HG03280 (cell line): ENCODE results near the gene HOXA4.

Experiments
- ATAC-seq: cut with Tn5 transposase; IDR thresholded peaks from one replicate; pipeline ENCODE4 v1.9.1; 2021; ENCODE audit warnings: mild to moderate bottlenecking, moderate library complexity; ENCODE audit not compliant: unreplicated experiment

HOXA4 gene

DNA sequence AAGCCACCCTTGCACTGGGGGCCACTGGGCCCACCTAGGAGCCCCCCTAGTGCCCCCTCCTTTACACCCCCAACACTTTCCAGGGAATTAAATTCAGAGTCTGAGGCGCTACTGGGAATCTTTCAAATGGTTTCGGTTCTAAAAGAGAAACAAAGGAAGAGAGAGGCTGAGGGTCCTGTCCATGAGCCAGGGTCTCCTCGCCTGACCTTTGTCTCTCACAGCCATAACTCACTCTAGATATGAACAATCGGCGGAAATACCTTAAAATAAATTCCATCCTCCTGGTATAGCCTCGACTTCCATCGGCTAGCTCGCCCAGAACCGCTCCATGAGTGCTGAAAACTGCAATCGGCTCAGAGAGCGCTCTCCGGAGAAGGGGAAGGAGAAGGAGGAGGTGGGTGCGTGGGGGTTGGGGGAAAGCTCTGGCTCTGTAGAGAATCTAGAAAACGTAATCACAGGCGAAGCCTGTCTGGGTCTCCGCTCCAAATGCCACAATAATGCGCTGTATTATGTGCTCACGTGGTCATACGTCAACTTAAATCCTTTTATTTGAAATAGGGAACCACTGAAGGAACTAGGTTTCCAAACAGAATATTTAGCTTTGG lies 12.6 kb downstream of the HOXA4 start:
- ATAC-seq: no peak

DNA sequence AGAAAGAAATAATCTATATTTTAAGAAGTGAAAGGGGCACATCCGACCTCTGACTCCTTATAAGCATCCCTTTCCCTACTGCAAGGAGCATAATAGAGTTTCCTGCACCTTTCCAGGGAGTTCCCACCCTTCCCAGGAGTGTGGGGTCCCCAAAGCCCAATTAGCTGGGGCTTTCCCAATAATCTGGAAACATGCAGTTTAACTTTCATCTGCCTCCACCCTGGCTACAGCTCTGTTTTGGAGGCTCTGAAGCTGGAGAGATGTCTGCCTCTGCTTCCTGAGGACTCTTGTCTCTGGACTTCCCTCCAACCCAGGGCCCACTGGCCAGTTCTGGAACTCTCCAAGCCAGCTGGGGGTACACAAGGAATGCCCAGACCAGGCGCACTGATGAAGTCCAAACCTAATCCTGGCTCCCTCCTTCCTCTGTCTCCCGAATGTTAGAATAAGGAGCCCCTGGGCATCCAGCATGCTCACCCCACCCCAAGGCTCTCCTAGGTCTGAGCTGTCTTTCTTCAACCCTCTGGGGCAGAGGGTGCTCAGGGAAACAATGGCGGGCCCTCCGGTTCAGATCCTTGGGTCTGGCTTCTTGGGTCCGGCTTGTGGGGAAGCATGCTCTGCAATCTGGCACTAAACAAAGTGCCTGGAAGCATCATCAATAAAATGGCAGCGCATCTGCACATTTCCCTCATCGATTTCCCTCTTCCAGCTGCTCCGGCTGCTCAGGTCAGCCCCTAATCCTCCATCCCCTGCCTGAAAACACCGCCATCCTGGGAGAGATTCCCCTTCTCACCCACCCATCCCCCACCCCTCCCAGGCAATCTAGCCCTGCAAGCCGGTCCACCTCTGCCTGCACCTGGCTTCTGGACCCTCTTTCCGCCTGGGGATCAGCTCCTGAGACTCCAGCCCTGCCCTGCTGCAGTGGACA lies 13.3 kb downstream of the HOXA4 start:
- no peak for ATAC-seq

DNA sequence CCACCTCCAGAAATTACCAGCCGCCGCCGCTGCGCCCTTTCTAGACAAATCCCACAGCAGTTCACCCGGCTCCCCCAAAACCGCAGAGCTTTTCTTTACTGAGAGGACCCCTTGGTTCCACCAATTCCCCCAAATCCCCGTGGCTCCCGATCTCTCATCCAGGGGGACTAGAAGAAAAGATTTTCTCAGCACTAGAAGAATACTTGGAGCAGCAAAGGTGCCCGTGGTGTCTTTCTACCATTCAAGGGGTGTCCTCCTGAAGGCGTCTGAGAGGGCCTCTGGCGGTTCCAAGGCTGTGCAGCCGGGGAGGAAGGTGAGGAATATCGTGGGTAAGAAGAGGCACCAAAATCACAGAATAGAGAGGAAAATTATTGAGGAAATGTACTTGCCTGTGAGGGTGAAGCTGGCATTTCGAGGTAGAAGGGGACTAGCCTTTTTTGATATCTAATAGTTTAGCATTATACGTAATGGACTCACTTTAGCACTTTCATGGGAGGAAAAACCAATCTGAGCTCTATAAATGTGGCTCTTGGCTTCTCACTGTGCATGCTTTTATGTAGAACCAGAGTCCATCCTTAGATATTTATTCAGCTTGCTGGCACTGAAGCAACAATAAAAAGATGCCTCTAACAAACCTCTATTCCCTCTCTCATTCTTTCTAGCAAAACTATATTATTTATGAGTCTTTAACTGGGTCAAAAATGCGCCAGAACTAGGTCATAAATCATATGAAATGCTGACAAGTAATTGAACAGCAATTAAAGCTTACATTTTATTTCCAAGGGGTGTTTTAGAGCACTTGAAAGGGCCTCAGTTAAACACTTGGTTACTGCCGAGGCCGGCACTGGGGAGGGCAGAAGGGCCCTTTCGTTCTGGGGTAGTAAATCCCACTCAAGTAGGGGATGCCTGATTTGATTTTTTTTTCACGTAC lies 14.3 kb downstream of the HOXA4 start:
- no peak for ATAC-seq

DNA sequence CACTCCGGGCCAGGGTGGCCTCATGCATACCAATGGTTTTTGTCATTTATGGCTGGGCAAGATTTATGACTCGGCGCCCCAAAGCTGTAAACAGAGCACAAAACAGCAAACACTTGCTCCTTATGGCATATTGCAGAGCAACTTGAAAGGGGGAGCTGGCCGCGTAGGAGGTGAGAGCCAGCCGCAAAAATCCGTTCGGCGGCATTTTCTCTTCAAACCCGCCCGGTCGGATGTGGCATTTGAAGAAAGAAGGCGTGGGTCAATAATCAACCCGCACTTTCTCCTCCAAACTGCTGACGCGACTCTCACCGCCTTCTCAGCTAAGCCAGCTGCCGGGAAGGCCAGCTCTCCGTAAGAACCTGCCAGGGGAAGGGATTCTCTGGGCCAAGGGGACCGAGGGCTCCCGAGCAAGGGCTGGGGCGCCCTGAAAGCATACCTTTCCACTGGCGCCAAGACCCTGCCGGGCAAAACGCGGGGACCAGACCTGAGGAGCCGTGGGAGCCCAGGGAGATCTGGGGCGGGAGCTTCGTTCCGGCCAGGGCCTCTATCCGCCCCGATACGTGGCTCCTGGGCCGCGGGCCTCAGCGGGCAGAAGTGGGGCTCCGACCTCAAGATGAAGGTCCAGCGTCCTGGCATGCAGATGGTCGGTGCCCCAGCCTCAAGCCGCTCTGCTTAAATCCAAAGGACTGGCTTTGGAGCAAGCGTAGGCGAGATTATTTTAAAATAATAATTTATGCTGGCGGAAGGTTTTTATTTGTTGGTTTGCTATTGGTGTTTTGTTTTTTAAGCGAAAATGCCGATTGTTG lies 15.1 kb downstream of the HOXA4 start:
- no peak for ATAC-seq

DNA sequence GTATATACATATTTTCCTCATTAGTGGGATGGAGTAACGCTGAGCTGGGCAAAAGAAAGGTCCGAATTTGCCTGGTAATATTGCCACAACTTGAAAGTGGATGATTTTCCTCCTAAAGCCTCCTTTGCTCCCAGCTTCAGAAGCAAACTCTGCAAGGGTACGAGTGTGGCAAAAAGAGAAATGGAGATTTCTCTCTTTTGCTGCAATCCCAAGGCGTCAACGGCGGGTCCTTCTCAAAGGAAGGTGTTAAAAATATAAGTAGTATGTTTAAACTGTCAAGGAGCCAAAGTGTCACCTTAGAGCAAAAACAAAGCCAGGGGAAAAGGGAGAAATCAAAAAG lies 15.7 kb downstream of the HOXA4 start:
- no peak for ATAC-seq

DNA sequence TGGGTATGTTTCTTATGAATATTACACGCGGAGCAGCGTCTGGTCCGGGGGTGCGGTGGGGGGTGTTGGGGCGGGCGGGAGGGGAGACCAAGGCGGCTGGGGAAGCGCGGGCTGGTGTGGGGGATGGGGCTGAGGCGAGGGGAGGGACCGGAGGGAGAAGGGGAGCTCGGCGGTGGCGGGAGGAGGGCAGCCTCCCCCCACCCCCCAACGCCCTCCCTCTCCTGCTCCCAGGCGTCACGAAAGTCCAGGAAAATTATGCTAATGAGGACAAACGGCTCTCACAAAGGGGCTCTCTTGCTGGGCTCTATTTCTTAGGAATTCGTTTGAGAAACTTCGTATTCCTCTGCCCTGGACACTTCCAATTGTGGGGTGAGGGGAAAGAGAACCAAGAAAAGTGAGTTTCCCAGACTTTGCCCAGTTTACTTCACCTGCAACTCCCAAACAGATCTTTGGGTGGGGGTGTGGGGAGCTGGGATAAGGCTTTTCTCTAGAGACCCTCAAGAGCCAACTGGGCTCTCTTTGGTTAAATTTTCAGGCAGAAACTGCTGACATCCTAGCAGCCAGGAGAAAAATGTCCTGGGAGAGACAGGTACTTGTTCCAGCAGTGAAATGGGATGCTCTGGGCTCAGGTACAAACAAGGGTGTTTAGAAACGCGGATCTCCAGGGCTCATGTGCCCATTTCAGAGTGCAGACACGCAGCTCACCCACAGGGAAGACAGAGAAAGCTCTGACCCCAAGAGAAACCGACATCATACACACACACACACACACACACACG lies 16.4 kb downstream of the HOXA4 start:
- no peak for ATAC-seq

DNA sequence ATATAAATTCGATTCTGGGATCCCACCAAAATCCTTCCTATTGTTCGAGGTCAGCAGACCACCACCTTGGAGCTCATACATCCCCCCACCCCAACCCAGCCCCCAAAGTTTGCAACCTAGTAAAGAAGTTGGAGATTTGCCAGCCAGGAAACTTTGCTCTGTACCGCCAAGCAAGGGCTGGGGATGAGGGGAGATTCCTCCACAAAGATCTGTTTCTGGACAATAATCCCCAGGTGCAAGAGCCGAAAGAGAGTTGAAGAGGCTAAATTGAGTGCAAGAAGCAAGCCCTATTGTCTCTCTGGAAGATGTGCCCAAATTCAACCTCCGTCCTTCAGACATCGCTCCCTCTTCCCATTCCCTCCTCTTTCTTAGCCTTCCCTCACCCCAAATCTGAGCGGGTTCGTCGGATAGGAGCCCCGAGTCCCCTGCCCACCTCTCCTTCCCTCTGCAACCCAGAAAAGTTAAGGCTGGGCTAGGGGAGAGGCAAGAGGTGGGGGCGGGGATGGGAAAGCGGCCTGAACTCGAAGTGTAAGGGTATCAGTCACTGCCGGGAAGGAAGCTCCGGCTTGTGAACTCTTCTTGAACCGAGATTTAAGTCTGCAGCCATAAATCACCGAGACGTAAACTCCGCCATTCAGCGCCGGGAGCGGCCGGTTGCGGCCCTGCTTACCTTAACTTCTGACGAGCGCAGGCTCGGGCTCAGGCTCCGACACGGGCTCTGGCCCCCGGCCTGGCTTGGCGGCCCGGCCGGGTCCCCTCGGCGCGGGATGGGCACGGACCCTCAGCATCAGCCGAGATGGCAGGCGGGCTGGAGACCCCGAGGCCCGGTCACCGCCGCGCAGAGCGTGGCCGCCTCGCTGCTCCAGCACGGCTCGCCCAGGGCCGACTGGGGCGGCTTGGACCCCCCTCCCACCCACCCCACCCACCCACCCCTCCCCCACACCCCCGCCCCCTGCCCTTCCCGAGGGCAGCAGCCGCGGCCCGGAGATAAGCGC lies 17.3 kb downstream of the HOXA4 start:
- no peak for ATAC-seq

DNA sequence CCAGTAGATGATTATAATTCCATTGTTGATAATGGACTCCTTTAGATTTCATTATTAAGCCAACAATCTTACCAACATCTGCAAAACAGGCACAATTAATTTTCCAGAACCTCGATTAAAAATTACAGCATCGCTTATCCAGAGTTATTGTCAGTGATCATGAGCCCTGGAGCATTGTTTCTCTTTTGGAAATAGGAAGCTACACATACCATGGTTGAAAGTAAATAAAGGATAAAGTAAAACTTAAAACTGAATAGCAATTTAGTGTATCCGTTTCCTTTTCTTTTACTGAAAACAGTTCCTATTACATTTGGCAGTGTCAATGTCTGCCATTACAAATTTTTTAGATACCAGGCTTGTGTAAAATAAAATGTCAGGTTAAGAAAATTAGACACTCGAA lies 18.2 kb downstream of the HOXA4 start:
- no peak for ATAC-seq

DNA sequence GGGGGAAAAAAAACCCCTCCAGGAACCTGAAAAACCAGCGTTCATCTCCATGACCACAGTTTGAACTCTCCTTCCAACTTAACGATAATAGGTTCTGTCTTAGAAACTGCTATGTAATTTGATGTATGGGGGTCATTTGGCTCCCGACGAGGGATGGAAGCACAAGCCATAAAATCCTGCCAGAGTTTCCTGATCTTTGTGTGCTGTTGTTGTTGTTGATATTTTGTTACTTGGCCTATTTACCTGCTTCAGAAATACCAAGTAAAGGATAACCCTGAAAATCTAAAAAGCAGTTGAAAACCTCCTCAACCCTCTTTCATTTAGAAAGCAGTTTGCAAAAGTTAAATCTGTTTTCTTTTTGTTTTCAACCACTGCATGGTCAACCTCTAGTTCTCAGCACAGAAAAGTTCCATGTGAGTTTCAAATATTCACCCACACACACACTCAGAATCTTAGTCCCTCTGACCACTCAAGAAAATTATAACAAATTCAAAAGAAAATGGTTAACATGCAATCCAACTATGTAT lies 18.7 kb downstream of the HOXA4 start:
- ATAC-seq: no peak

DNA sequence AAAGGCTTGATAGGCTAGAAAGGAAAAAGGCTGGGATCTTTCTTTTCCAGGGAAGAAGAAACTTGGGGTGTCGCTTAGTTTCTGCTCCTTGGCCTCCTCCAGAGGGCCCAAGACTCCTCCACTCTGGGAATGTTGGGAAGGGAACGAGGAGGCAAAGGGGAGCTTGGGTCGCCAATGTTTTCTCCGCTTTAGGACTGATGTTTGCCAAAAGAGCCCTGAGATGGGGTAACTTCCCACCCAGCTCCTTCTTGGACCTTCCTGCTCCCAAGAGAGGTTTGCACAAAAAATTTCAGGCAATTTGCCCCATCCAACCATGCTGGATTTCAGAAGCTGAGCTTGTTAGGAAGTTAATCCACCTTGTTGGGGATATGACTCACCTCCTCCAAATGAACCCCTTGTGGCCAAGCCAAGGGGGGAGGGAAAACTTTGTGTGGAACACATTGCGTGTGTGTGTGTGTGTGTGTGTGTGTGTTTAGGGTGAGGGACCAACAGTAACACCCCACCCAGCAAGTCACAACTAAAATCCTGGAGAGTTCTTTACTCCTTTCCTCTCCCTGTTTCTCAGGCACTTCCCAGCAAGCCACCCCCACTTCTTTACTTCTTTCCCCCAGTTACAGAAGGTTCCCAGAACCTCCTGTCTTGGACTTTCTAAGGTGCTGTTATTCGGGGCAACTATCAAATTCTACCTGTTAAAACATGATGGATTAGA lies 19.4 kb downstream of the HOXA4 start:
- no peak for ATAC-seq

DNA sequence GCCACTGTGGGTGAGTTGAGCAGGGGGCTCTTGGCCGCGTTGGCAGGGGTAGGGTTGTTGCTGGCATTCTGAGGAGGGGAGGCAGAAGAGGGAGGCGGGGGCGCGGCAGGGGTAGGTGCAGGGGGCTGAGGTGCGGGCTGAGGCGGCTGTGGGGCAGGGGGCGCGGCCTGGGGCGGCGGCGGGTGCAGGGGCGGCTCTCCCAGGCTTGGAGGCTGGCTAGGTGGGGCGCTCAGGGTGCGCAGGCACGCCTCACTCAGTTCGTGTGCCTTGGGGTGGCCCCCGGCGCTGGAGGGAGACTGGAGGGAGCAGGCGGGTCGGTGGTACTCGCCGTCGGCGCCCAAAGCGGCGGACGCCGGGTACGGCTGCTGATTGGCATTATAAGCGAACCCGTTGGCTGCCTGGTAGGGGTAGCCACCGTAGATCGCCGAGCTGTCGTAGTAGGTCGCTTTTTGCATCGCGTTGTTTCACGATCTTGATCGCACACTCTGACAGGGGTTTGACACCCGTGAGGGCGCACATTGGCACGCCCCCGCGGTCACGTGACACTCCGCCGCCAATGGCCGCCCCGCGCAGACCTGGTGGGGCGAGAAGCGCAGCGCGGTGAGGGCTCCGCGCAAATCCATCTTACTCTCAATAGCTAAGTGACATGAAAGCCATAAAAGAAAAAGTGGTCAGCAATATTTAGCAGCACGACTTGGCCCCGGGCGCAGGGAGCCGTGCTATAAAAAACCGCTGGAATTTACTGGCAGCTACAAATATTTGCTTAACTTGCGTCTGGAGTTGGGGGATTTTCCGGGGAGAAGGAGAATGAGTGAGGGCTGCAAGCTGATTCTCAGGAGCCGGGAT lies 20.1 kb downstream of the HOXA4 start:
- ATAC-seq: no peak

DNA sequence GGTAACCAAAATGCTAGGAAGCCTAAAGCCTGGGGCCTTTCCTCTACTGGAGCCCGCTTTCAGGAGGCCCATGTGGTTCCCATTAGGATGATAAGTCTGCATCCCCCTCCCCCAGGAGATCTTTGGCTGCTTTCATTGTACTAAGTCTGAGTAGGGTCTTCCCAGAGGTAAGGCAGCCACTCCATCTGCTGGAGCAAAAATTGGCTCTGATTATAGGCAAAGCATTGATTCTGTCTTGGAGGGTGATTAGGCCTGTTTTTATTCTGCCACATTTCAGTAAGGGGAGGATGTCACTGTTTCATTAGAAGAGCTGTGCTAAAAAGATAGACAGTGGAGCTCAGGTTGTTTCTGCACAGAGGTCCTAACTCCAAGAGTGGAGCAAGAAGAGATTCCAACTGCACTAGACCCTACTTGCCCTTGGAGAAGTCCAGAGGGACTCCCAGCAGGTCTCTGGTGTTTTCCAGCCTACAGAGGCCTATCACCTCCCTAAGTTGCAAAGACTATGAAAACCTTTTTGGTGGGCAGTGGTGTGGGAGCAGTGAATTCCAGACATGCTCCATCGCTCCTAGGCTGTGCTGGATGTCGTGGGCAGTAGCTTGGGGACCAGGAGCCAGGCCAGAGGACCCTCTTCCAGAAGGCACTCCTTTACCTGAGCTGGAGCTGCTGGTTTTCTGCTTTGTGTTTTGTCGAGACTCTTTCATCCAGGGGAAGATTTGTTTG lies 20.9 kb downstream of the HOXA4 start:
- no peak for ATAC-seq

DNA sequence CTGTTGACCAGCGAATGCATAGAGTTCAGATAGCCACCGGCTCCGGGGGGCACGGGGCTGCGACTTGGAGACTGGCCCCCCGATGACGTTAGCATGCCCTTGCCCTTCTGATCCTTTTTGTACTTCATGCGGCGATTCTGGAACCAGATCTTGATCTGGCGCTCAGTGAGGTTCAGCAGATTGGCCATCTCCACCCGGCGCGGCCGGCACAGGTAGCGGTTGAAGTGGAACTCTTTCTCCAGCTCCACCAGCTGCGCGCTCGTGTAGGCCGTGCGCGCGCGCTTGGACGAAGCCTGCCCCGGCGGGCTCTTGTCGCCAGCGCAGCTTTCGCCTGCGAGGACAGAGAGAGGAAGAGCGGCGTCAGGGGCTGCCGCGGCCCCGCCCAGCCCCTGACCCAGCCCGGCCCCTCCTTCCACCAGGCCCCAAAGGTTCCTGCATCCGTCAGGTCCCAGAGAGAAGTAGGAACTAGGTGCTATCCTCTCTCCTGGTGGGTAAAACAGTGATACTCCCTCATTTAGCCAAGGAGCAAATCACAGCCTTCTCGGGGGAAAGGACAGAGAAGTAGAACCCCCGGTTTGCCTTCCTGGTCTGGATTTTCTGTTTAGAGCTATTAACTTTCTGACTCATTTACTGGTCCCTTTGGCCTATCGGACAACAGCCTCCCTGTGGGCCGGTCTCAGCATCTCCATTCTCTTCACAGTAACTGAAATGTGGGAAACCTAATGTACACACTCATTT lies 22.0 kb downstream of the HOXA4 start:
- ATAC-seq: no peak

DNA sequence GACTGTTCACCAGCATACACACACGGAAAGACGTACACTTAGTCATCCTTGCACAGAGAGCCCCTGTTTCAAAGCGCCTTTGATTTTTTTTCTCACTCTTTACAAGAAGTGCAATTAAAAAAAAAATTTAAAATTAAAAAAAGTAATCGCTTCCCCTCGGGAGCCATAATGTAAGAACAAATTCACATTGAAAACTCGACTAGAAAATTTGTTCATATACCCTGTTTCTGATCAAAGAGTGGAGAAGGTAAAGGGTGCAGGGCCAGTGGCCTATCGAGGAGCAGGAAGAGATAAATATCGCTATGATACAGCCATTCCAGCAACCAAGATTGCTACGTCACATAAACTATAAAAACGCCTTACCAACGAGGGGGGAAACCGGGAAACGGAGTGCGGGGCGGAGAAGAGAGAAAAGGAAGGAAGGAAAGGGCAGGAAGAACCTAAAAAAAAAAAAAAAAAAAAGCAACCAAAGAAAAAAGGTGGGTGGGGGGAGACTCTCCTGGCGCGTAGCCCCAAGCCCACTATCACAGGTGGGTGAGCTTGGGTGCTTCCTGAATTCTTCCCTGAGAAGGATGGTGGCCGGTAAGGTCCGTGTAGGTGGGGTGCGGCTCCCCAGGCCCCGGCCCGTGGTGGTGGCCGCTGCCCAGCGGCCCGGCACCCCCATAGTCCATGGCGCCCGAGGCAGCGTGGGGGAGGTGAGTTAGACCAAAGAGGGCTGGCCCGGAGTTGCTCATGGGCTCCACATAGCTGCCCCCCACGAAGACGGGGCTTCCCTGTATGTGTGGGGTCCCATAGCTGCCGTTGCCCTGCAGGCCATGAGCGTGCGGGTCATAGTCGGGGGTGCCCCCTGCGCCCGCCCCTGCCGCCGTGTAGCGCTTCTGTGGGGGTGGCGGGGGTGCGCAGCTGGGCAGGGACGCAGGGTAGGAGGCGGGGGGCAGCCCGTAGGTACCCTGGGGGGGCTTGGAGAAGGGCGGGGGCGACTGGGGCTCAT lies 22.9 kb downstream of the HOXA4 start:
- ATAC-seq: no peak

DNA sequence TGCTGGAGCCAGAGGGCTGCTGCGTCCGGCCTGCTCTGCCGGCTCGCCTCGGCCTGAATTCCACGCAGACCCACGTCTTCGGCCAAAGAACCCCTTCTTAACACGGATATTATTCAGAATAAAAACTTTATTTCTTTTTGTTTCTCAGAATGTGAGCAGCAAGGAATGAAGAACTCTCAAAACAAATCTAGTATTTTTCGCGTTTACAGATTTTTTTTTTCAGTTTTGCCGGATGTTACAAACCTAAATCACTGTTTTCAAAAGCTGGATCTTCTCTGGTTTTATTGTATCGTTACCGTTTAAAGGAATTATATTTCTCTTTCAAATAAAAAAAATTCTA lies 23.7 kb downstream of the HOXA4 start:
- no peak for ATAC-seq
